ENCODE data around the gene ZNF584.
A peak's percentile ranks its signal among the peaks of the same experiment; 100 is the strongest.

Gene ZNF584

GRCh38 chr19:58386576-58387337 is 21.7 kb upstream of the ZNF584 start, which contains the start of gene RPS5:
Gene RPS5 (plus strand): TSS chr19:58387269. CDS start chr19:58388138, 869 bp downstream.
- peaks cover 21% of the 10 kb centered on the region for H3K4me1 ChIP-seq (ENCODE audit: control insufficient read depth, insufficient read depth, low read length)
- H3K27me3 ChIP-seq (ENCODE audit: control insufficient read depth, insufficient read depth, low read length, poor library complexity, severe bottlenecking): no peaks in the 10 kb centered on the region
- H3K36me3 ChIP-seq (ENCODE audit: control insufficient read depth, insufficient read depth, low read length): peaks cover 14% of the 10 kb centered on the region
- peak within 1 kb of the TSS; percentile 97 for H3K27ac ChIP-seq (ENCODE audit: insufficient read depth, low read depth, low read length, poor library complexity, severe bottlenecking)
- WGBS, 2 experiments: 0% methylated on average over 64 of the region's 64 CpGs
- peak within 1 kb of the TSS; percentile 96 for H3K4me3 ChIP-seq (ENCODE audit: insufficient read depth, low read depth, low read length)
- no peaks in the 10 kb centered on the region for H3K9me3 ChIP-seq (ENCODE audit: control insufficient read depth, low read length)

DNA sequence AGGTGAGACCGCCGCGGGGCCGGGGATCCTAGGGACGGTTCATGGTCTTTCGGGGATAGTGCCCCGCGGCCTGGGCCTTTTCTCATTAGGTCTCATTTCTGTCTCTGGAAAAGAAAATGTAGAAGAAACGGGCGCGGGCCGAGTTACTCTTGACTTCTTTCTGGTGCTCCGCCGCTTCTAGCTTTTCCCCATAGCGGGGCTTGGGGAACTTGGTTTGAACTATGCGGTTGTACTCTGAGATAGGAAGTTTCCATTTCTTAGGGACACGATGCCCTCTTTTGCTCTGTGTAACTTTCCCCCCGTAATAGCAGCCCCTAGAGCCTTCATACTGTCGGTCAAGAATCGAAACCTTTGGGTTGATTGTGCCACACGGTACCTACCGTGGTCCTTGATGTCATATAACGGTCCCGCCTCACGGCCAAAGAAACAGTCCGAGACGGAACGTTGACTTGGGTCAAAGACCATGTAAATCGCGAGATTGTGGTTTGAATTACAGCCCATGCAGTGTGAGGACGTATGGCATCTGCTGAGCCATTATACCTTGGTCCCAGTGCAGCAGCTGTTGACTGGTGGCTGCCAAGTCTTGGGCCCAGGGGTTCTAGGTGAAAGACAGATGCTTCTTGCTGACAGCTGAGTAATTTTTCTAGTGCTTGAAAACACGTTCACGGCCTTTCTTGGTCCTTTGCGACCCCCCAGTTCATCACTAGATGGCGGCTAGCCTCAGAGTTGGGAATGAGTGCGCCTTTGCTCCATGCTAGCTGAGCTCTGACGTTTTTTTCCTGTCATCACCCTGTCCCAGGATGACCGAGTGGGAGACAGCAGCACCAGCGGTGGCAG is 20.9 kb upstream of the ZNF584 start:
- WGBS, 2 experiments: 9 to 10% methylated on average over 39 of the region's 39 CpGs
- no peaks in the 10 kb centered on the region for H3K9me3 ChIP-seq (ENCODE audit: control insufficient read depth, low read length)
- no peak overlapping the region for H3K27ac ChIP-seq (ENCODE audit: insufficient read depth, low read depth, low read length, poor library complexity, severe bottlenecking)
- H3K4me3 ChIP-seq (ENCODE audit: insufficient read depth, low read depth, low read length): peak overlapping the region; percentile 96
- no peaks in the 10 kb centered on the region for H3K27me3 ChIP-seq (ENCODE audit: control insufficient read depth, insufficient read depth, low read length, poor library complexity, severe bottlenecking)
- peaks cover 21% of the 10 kb centered on the region for H3K4me1 ChIP-seq (ENCODE audit: control insufficient read depth, insufficient read depth, low read length)
- peaks cover 14% of the 10 kb centered on the region for H3K36me3 ChIP-seq (ENCODE audit: control insufficient read depth, insufficient read depth, low read length)

DNA sequence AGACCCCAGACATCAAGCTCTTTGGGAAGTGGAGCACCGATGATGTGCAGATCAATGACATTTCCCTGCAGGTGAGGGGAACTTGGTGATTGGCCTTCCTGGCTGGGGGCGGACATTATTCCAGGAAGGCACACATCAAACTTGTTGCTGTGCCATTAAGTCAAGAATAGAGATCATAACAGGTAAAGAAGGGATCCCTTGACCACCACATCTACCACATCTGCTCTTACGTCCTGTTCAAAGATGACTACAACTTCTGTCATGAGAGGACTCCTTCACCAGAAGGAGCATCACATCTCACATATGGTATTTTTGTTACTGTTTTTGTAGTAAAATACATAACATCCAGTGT is 20.3 kb upstream of the ZNF584 start:
- Histone ChIP-seq H3K9me3 (ENCODE audit: control insufficient read depth, low read length) (no peaks in the 10 kb centered on the region), H3K4me3 (ENCODE audit: insufficient read depth, low read depth, low read length) (peak overlapping the region; percentile 96), H3K4me1 (ENCODE audit: control insufficient read depth, insufficient read depth, low read length) (peaks cover 21% of the 10 kb centered on the region), H3K27ac (ENCODE audit: insufficient read depth, low read depth, low read length, poor library complexity, severe bottlenecking) (no peak overlapping the region), H3K36me3 (ENCODE audit: control insufficient read depth, insufficient read depth, low read length) (peaks cover 20% of the 10 kb centered on the region), H3K27me3 (ENCODE audit: control insufficient read depth, insufficient read depth, low read length, poor library complexity, severe bottlenecking) (no peaks in the 10 kb centered on the region)
- WGBS, 2 experiments: 92 to 97% methylated on average over 3 of the region's 3 CpGs

GRCh38 chr19:58392945-58393724 is 15.3 kb upstream of the ZNF584 start:
- Histone ChIP-seq H3K27ac (ENCODE audit: insufficient read depth, low read depth, low read length, poor library complexity, severe bottlenecking) (no peak overlapping the region), H3K36me3 (ENCODE audit: control insufficient read depth, insufficient read depth, low read length) (peaks cover 39% of the 10 kb centered on the region), H3K4me3 (ENCODE audit: insufficient read depth, low read depth, low read length) (no peak overlapping the region), H3K4me1 (ENCODE audit: control insufficient read depth, insufficient read depth, low read length) (peaks cover 7% of the 10 kb centered on the region), H3K9me3 (ENCODE audit: control insufficient read depth, low read length) (no peaks in the 10 kb centered on the region), H3K27me3 (ENCODE audit: control insufficient read depth, insufficient read depth, low read length, poor library complexity, severe bottlenecking) (peaks cover 16% of the 10 kb centered on the region)
- 96 to 97% methylated on average over 26 of the region's 26 CpGs for WGBS, 2 experiments

GRCh38 chr19:58393725-58394033 is 14.8 kb upstream of the ZNF584 start:
- WGBS, 2 experiments: 93 to 97% methylated on average over 4 of the region's 4 CpGs
- Histone ChIP-seq H3K9me3 (ENCODE audit: control insufficient read depth, low read length) (no peaks in the 10 kb centered on the region), H3K36me3 (ENCODE audit: control insufficient read depth, insufficient read depth, low read length) (peaks cover 35% of the 10 kb centered on the region), H3K4me1 (ENCODE audit: control insufficient read depth, insufficient read depth, low read length) (peaks cover 3% of the 10 kb centered on the region), H3K4me3 (ENCODE audit: insufficient read depth, low read depth, low read length) (no peak overlapping the region), H3K27me3 (ENCODE audit: control insufficient read depth, insufficient read depth, low read length, poor library complexity, severe bottlenecking) (peaks cover 16% of the 10 kb centered on the region), H3K27ac (ENCODE audit: insufficient read depth, low read depth, low read length, poor library complexity, severe bottlenecking) (no peak overlapping the region)

- WGBS, 2 experiments: 86 to 87% methylated on average over 3 of the region's 3 CpGs
- H3K27ac ChIP-seq (ENCODE audit: insufficient read depth, low read depth, low read length, poor library complexity, severe bottlenecking): no peak overlapping the region
- no peaks in the 10 kb centered on the region for H3K9me3 ChIP-seq (ENCODE audit: control insufficient read depth, low read length)
- H3K36me3 ChIP-seq (ENCODE audit: control insufficient read depth, insufficient read depth, low read length): peaks cover 29% of the 10 kb centered on the region
- H3K4me1 ChIP-seq (ENCODE audit: control insufficient read depth, insufficient read depth, low read length): no peaks in the 10 kb centered on the region
- H3K27me3 ChIP-seq (ENCODE audit: control insufficient read depth, insufficient read depth, low read length, poor library complexity, severe bottlenecking): peaks cover 16% of the 10 kb centered on the region
- no peak overlapping the region for H3K4me3 ChIP-seq (ENCODE audit: insufficient read depth, low read depth, low read length)
Observed at GRCh38 chr19:58394821-58395219, 13.6 kb upstream of the ZNF584 start.

- Histone ChIP-seq H3K4me3 (ENCODE audit: insufficient read depth, low read depth, low read length) (no peak within 1 kb of the TSS), H3K9me3 (ENCODE audit: control insufficient read depth, low read length) (no peaks in the 10 kb centered on the region), H3K4me1 (ENCODE audit: control insufficient read depth, insufficient read depth, low read length) (peaks cover 2% of the 10 kb centered on the region), H3K27me3 (ENCODE audit: control insufficient read depth, insufficient read depth, low read length, poor library complexity, severe bottlenecking) (peaks cover 16% of the 10 kb centered on the region), H3K36me3 (ENCODE audit: control insufficient read depth, insufficient read depth, low read length) (peaks cover 29% of the 10 kb centered on the region), H3K27ac (ENCODE audit: insufficient read depth, low read depth, low read length, poor library complexity, severe bottlenecking) (no peak within 1 kb of the TSS)
- 56 to 57% methylated on average over 21 of the region's 21 CpGs for WGBS, 2 experiments
Observed at GRCh38 chr19:58395220-58395978, 13.1 kb upstream of the ZNF584 start, which contains the start of gene RNF225. Gene RNF225 (plus strand): TSS chr19:58395656. CDS start chr19:58396090, 434 bp downstream.

GRCh38 chr19:58395979-58396627 is 12.3 kb upstream of the ZNF584 start:
- H3K27me3 ChIP-seq (ENCODE audit: control insufficient read depth, insufficient read depth, low read length, poor library complexity, severe bottlenecking): peaks cover 16% of the 10 kb centered on the region
- peaks cover 7% of the 10 kb centered on the region for H3K4me1 ChIP-seq (ENCODE audit: control insufficient read depth, insufficient read depth, low read length)
- H3K9me3 ChIP-seq (ENCODE audit: control insufficient read depth, low read length): no peaks in the 10 kb centered on the region
- no peak overlapping the region for H3K4me3 ChIP-seq (ENCODE audit: insufficient read depth, low read depth, low read length)
- peaks cover 24% of the 10 kb centered on the region for H3K36me3 ChIP-seq (ENCODE audit: control insufficient read depth, insufficient read depth, low read length)
- H3K27ac ChIP-seq (ENCODE audit: insufficient read depth, low read depth, low read length, poor library complexity, severe bottlenecking): no peak overlapping the region
- 45 to 47% methylated on average over 75 of the region's 75 CpGs for WGBS, 2 experiments

All from ectodermal cell (in vitro differentiated cells).